PC-9 (cell line): ENCODE data around the gene LINC00305. TPM values are rescaled to one million over a fixed set of nuclear protein-coding genes. Genes with fewer than 3 reads are reported as not detected.

ENCODE experiments used
- BruUV-seq: library from RNA; stranded (reverse); fragments of 400-500 nt; replicated peaks from 2 replicates; lab custom pipeline; 2021; lab: Mats Ljungman, UMichigan
- CTCF ChIA-PET: fragments of 300-600 bp; sonication (Branson Sonifier 250); formaldehyde crosslinking; loops from one replicate; lab custom pipeline; 2022; ENCODE audit warnings: antibody characterized with exemption; lab: Charles Lee
- POLR2A ChIA-PET: fragments of 300-600 bp; sonication (Branson Sonifier 250); formaldehyde crosslinking; loops from one replicate; lab custom pipeline; 2022; ENCODE audit warnings: antibody characterized with exemption; ENCODE audit not compliant: unreplicated experiment; lab: Charles Lee
- DNase-seq, 2 experiments: peaks; one replicate each; pipeline versions ENCODE4 v3.0.0 to v3.0.0-alpha.2; 2015 to 2022; ENCODE audit warnings: mixed read lengths in 1 of 2
- H2AFZ ChIP-seq: fragments of 200-600 bp; sonication (generic); 2 replicates; pipeline ENCODE4 v1.8.1; 2017; ENCODE audit warnings: antibody characterized with exemption
- H3F3A ChIP-seq: fragments of 200-600 bp; sonication (generic); 2 replicates; pipeline ENCODE4 v1.8.1; 2017; ENCODE audit warnings: antibody characterized with exemption, mild to moderate bottlenecking, low read depth; ENCODE audit not compliant: insufficient read depth
- H3K27ac ChIP-seq: fragments of 200-600 bp; sonication (generic); 2 replicates; pipeline ENCODE4 v1.6.1; 2016; ENCODE audit warnings: mixed run types
- H3K27me3 ChIP-seq: fragments of 200-600 bp; sonication (generic); 2 replicates; pipeline ENCODE4 v1.6.1; 2016; ENCODE audit warnings: low read depth, mixed run types; ENCODE audit not compliant: insufficient read depth
- H3K36me3 ChIP-seq: fragments of 200-600 bp; sonication (generic); 2 replicates; pipeline ENCODE4 v1.6.1; 2016; ENCODE audit warnings: low read depth, mixed run types
- H3K4me1 ChIP-seq: fragments of 200-600 bp; sonication (generic); replicated peaks from 2 replicates; pipeline ENCODE4 v1.6.1; 2016; ENCODE audit warnings: mixed run types; ENCODE audit not compliant: insufficient read depth
- H3K4me2 ChIP-seq: fragments of 200-600 bp; sonication (generic); 2 replicates; pipeline ENCODE4 v1.6.1; 2017; ENCODE audit warnings: mixed run types
- H3K4me3 ChIP-seq: fragments of 200-600 bp; sonication (generic); 2 replicates; pipeline ENCODE4 v1.6.1; 2016; ENCODE audit warnings: mixed run types
- H3K79me2 ChIP-seq: fragments of 200-600 bp; sonication (generic); 2 replicates; pipeline ENCODE4 v1.6.1; 2017; ENCODE audit warnings: low read depth, mixed run types
- H3K9me2 ChIP-seq: fragments of 200-600 bp; sonication (generic); 2 replicates; pipeline ENCODE4 v1.8.1; 2017; ENCODE audit warnings: mild to moderate bottlenecking; ENCODE audit not compliant: insufficient read depth
- H3K9me3 ChIP-seq: fragments of 200-600 bp; sonication (generic); 2 replicates; pipeline ENCODE4 v1.8.1; 2016; ENCODE audit warnings: low read depth; ENCODE audit not compliant: insufficient read depth
- H4K20me1 ChIP-seq: fragments of 200-600 bp; sonication (generic); 2 replicates; pipeline ENCODE4 v1.8.1; 2017; ENCODE audit not compliant: insufficient read depth
- EZH2 ChIP-seq: fragments of 200-600 bp; sonication (generic); IDR thresholded peaks from 2 replicates; pipeline ENCODE4 v1.8.0; 2017; ENCODE audit warnings: antibody characterized with exemption, low read depth
- intact Hi-C: fragments of 100-400 bp; cut with micrococcal nuclease; formaldehyde crosslinking; loops from one replicate; pipeline ENCODE4 v1.10.0; 2022; ENCODE audit not compliant: unreplicated experiment
- total RNA-seq: library from RNA; stranded (reverse); gene quantifications from 2 replicates; pipeline ENCODE4 v1.2.3, GENCODE V29; 2021
- TF ChIP-seq, protein P1 (sequence below): fragments of 200-600 bp; sonication (generic); conservative IDR thresholded peaks from 2 replicates; pipeline ENCODE4 v1.6.1; 2017; ENCODE audit warnings: mixed run types, antibody characterized with exemption, mild to moderate bottlenecking, moderate library complexity

The LINC00305 gene
- total RNA-seq, 1 experiment from 2014 or later = not detected

DNA sequence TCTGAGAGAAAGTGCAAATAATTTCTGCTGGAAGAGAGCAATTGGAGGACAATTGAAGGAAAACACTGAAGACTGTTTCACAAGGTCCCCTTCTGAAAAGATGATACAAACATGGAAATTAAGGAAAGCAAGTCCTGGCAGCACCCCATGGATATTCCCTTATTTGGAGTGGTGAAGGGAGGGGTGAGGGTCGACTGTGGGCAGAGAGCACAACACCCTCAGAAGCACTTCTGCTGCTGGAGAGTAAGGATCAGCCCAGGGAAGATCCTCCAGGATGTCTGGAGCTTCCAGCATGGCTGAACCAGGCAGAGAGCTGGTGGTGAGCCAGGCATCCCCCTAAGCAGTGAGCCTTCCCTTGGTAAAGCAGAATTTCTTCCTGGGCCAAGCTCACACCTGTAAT, 54.7 kb downstream of the LINC00305 start:
- intact Hi-C loops = no loop called here
- BruUV-seq = no TSS peak

DNA sequence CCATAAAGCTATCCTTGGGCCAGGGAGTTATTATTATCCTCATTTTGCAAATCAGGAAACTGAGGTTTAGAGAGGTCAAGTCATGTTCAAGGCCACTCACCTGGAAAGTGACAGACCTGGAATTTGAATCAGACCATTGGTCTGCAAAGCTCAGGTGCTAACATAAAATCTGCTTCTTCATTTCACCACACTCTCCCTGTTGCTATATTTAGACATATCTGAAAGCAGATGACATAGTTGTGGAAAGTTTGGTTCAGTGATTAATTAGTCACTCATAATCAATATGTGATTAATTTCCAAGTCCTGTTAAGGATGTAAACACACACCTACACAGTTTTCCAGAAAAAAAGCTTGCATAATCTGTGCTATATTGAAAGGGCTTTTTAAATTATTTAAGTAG, 57.4 kb downstream of the LINC00305 start:
- ChIA-PET CTCF (no interaction called here), POLR2A (no interaction called here)
- H3K9me2 ChIP-seq = no peaks in the 10 kb centered on the region
- no peaks in the 10 kb centered on the region for H3K4me1 ChIP-seq
- no peaks in the 10 kb centered on the region for H4K20me1 ChIP-seq
- no peaks in the 10 kb centered on the region for H3K9me3 ChIP-seq
- no peaks in the 10 kb centered on the region for H3K27me3 ChIP-seq
- H3K79me2 ChIP-seq = no peaks in the 10 kb centered on the region
- no peaks in the 10 kb centered on the region for H3F3A ChIP-seq
- DNase-seq = no peak
- no peak overlapping the region for H3K4me3 ChIP-seq
- intact Hi-C loops = no loop called here
- H3K36me3 ChIP-seq = no peaks in the 10 kb centered on the region
- TF ChIP-seq, protein P1, sequence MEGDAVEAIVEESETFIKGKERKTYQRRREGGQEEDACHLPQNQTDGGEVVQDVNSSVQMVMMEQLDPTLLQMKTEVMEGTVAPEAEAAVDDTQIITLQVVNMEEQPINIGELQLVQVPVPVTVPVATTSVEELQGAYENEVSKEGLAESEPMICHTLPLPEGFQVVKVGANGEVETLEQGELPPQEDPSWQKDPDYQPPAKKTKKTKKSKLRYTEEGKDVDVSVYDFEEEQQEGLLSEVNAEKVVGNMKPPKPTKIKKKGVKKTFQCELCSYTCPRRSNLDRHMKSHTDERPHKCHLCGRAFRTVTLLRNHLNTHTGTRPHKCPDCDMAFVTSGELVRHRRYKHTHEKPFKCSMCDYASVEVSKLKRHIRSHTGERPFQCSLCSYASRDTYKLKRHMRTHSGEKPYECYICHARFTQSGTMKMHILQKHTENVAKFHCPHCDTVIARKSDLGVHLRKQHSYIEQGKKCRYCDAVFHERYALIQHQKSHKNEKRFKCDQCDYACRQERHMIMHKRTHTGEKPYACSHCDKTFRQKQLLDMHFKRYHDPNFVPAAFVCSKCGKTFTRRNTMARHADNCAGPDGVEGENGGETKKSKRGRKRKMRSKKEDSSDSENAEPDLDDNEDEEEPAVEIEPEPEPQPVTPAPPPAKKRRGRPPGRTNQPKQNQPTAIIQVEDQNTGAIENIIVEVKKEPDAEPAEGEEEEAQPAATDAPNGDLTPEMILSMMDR = no peak
- TF ChIP-seq EZH2 = no peak
- no TSS peak for BruUV-seq
- no peak overlapping the region for H3K27ac ChIP-seq
- no peak overlapping the region for H3K4me2 ChIP-seq
- H2AFZ ChIP-seq = no peak overlapping the region

More for the DNA sequence above, 54.7 kb downstream of the LINC00305 start:
- ChIA-PET CTCF (no interaction called here), POLR2A (no interaction called here)
- Histone ChIP-seq H3K4me3 (no peak overlapping the region), H3K9me3 (no peaks in the 10 kb centered on the region), H3K27me3 (no peaks in the 10 kb centered on the region), H4K20me1 (no peaks in the 10 kb centered on the region), H3K4me1 (no peaks in the 10 kb centered on the region), H3K27ac (no peak overlapping the region), H3K9me2 (no peaks in the 10 kb centered on the region), H3K79me2 (no peaks in the 10 kb centered on the region), H3K4me2 (no peak overlapping the region), H3F3A (no peaks in the 10 kb centered on the region), H3K36me3 (no peaks in the 10 kb centered on the region), H2AFZ (no peak overlapping the region)
- TF ChIP-seq EZH2 = no peak
- TF ChIP-seq, protein P1 = no peak
- no peak for DNase-seq

DNA sequence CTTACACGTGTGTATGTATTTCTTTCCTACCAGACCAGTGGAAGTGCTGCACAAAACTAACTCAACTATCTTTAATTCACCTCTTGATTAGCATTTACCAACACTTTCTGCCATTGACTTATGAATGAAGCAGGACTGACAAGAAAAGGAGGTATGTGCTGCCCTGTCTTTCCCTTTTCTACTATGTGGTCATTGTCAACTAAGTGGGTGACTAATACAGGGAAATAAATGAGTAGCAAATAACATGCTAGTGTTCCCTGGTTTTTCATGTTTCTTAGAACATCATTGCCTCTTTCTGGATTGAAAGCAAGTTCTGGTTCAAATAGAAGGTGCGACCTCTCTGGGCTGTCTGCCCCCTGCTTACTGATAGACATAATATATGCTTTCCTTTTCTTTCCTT, 58.0 kb downstream of the LINC00305 start:
- Histone ChIP-seq H3K36me3 (no peaks in the 10 kb centered on the region), H3K4me2 (no peak overlapping the region), H3F3A (no peaks in the 10 kb centered on the region), H3K9me3 (no peaks in the 10 kb centered on the region), H3K4me3 (no peak overlapping the region), H4K20me1 (no peaks in the 10 kb centered on the region), H2AFZ (no peak overlapping the region), H3K4me1 (no peaks in the 10 kb centered on the region), H3K9me2 (no peaks in the 10 kb centered on the region), H3K27me3 (no peaks in the 10 kb centered on the region), H3K79me2 (no peaks in the 10 kb centered on the region), H3K27ac (no peak overlapping the region)
- POLR2A ChIA-PET = no interaction called here
- TF ChIP-seq, protein P1 = no peak
- TF ChIP-seq EZH2 = no peak
- CTCF ChIA-PET = no interaction called here
- intact Hi-C loops = no loop called here
- no TSS peak for BruUV-seq
- DNase-seq = no peak
